Right atrium auricular region (tissue), 2 donors: Measurements from ENCODE around the gene PCDHB5. TPM values are rescaled to one million over a fixed set of nuclear protein-coding genes. Genes with fewer than 3 reads are reported as not detected.
"Not testable (repeated sequence)": the region's sequence is repeated elsewhere in the genome, so short reads cannot be mapped to it uniquely, and the experiment has no call there.

ENCODE experiments used
- DNase-seq: peaks from one replicate; pipeline ENCODE4 v3.0.0-alpha.2; 2019; ENCODE audit warnings: low spot score
- H3K27ac ChIP-seq, 2 donors: fragments of 200-600 bp; sonication (generic); 1 replicate in 1 of 2; 2 replicates in 1 of 2; pipeline ENCODE4 v1.5.1; 2016 to 2019
- H3K27me3 ChIP-seq, 2 donors: fragments of 200-600 bp; sonication (generic); one replicate each; pipeline versions ENCODE4 v1.5.1 to v1.6.0; 2017 to 2019
- H3K36me3 ChIP-seq: fragments of 200-600 bp; sonication (generic); one replicate; pipeline ENCODE4 v1.5.1; 2016
- H3K4me1 ChIP-seq, 2 donors: fragments of 200-600 bp; sonication (generic); one replicate each; pipeline versions ENCODE4 v1.5.1 to v1.6.0; 2017 to 2019
- H3K4me3 ChIP-seq, 2 donors: fragments of 200-600 bp; sonication (generic); 1 replicate in 1 of 2; 2 replicates in 1 of 2; pipeline ENCODE4 v1.5.1; 2017 to 2019; ENCODE audit warnings: mild to moderate bottlenecking in 1 of 2, moderate library complexity in 1 of 2
- H3K9me3 ChIP-seq, 2 donors: fragments of 200-600 bp; sonication (generic); one replicate each; pipeline ENCODE4 v1.5.1; 2019
- CTCF ChIP-seq, 2 donors: fragments of 200-600 bp; sonication (generic); IDR thresholded peaks; one replicate each; pipeline ENCODE4 v1.5.1; 2019; ENCODE audit warnings: antibody characterized with exemption in 2 of 2
- total RNA-seq, 2 donors: library from RNA; depleted of rRNA; stranded (reverse); fragments of >200 nt; gene quantifications; one replicate each; pipeline ENCODE4 v1.1.0, GENCODE V29; 2016

Gene PCDHB5
- total RNA-seq, 2 donors from 2014 or later = 3.8 to 4.3 TPM

GRCh38 chr5:141101059-141101458 lies 33.9 kb upstream of the PCDHB5 start:
- H3K9me3 ChIP-seq = peaks cover 0 to 18% of the 10 kb centered on the region in 2 donors
- H3K27ac ChIP-seq = no peak overlapping the region
- DNase-seq = no peak
- no peak for TF ChIP-seq CTCF (IDR thresholded peaks at IDR 0.05)
- peak overlapping the region in 1 of 2 donors; percentile 33 for H3K4me3 ChIP-seq
- no peaks in the 10 kb centered on the region for H3K36me3 ChIP-seq
- H3K4me1 ChIP-seq = no peaks in the 10 kb centered on the region
- no peaks in the 10 kb centered on the region for H3K27me3 ChIP-seq

GRCh38 chr5:141102070-141102469 lies 32.9 kb upstream of the PCDHB5 start:
- H3K4me3 ChIP-seq, DNase-seq, H3K36me3 ChIP-seq, H3K27ac ChIP-seq, H3K4me1 ChIP-seq, H3K27me3 ChIP-seq: not testable (repeated sequence)
- peaks cover 0 to 18% of the 10 kb centered on the region in 2 donors for H3K9me3 ChIP-seq

GRCh38 chr5:141102471-141102870 lies 32.5 kb upstream of the PCDHB5 start:
- H3K27ac ChIP-seq, DNase-seq: not testable (repeated sequence)

GRCh38 chr5:141105350-141105749 lies 29.7 kb upstream of the PCDHB5 start:
- Histone ChIP-seq H3K27ac (no peak overlapping the region), H3K4me3 (no peak overlapping the region), H3K4me1 (no peaks in the 10 kb centered on the region), H3K9me3 (peaks cover 0 to 9% of the 10 kb centered on the region in 2 donors), H3K27me3 (no peaks in the 10 kb centered on the region), H3K36me3 (no peaks in the 10 kb centered on the region)
- TF ChIP-seq CTCF (IDR thresholded peaks at IDR 0.05) = no peak
- DNase-seq = no peak

More at GRCh38 chr5:141102471-141102870, 32.5 kb upstream of the PCDHB5 start:
- H3K4me1 ChIP-seq, H3K27me3 ChIP-seq, H3K4me3 ChIP-seq, H3K36me3 ChIP-seq: not testable (repeated sequence)
- peaks cover 0 to 18% of the 10 kb centered on the region in 2 donors for H3K9me3 ChIP-seq

- no peaks in the 10 kb centered on the region for H3K4me1 ChIP-seq
- H3K27me3 ChIP-seq = no peaks in the 10 kb centered on the region
- H3K4me3 ChIP-seq = no peak overlapping the region
- DNase-seq = no peak
- H3K9me3 ChIP-seq = peaks cover 5 to 45% of the 10 kb centered on the region in 2 donors
- no peak overlapping the region for H3K27ac ChIP-seq
- TF ChIP-seq CTCF (IDR thresholded peaks at IDR 0.05) = no peak
- no peaks in the 10 kb centered on the region for H3K36me3 ChIP-seq
These were observed 15.8 kb upstream of the PCDHB5 start for GRCh38 chr5:141119250-141119649.

GRCh38 chr5:141121563-141121962 lies 13.4 kb upstream of the PCDHB5 start, which contains the start of gene PCDHB4:
TSS of gene PCDHB4 (plus strand) at chr5:141121818. CDS start at chr5:141121999, 181 bp downstream.
- Histone ChIP-seq H3K27me3 (no peaks in the 10 kb centered on the region), H3K9me3 (peaks cover 5 to 23% of the 10 kb centered on the region in 2 donors), H3K4me3 (peak within 1 kb of the TSS; percentile 19 to 25), H3K27ac (no peak within 1 kb of the TSS), H3K4me1 (no peaks in the 10 kb centered on the region), H3K36me3 (no peaks in the 10 kb centered on the region)
- peak in 1 of 2 donors; percentile 49 for TF ChIP-seq CTCF (IDR thresholded peaks at IDR 0.05)
- DNase-seq = no peak

- H3K4me1 ChIP-seq = no peaks in the 10 kb centered on the region
- no peak for DNase-seq
- peak overlapping the region; percentile 19 to 25 for H3K4me3 ChIP-seq
- H3K9me3 ChIP-seq = peaks cover 5 to 18% of the 10 kb centered on the region in 2 donors
- H3K27ac ChIP-seq = no peak overlapping the region
- no peak for TF ChIP-seq CTCF (IDR thresholded peaks at IDR 0.05)
- no peaks in the 10 kb centered on the region for H3K36me3 ChIP-seq
- H3K27me3 ChIP-seq = no peaks in the 10 kb centered on the region
These were observed 13.0 kb upstream of the PCDHB5 start for GRCh38 chr5:141121985-141122384.

GRCh38 chr5:141123396-141124135 lies 11.4 kb upstream of the PCDHB5 start:
- Histone ChIP-seq H3K9me3 (peaks cover 5 to 14% of the 10 kb centered on the region in 2 donors), H3K4me3 (peak overlapping the region in 1 of 2 donors; percentile 3)
- DNase-seq, H3K27ac ChIP-seq, H3K36me3 ChIP-seq, H3K27me3 ChIP-seq, H3K4me1 ChIP-seq: not testable (repeated sequence)
